Measurements from ENCODE around the gene HIPK2. TPM values are rescaled to one million over a fixed set of nuclear protein-coding genes. Genes with fewer than 3 reads are reported as not detected.

The HIPK2 gene
- total and polyA plus RNA-seq, 2 donors (not counting 3 experiments of a cell fraction or from before 2014, with no cell fraction given), result 9.0 to 43.8 TPM

- Histone ChIP-seq H3K36me3 (ENCODE audit: control insufficient read depth in 2 of 2, extremely low read depth in 1 of 2, insufficient read depth in 2 of 2, low read length in 2 of 2) (peaks cover 0 to 9% of the 10 kb centered on the region in 2 experiments), H2AFZ (ENCODE audit: low read depth, low read length) (no peak overlapping the region), H4K20me1 (replicated peaks; ENCODE audit: control insufficient read depth, extremely low read depth, insufficient read depth, low read length) (no peaks in the 10 kb centered on the region), H3K4me3 (replicated peaks in 1 of 3; ENCODE audit: insufficient read depth in 1 of 3, low read depth in 1 of 3, low read length in 3 of 3) (no peak overlapping the region), H3K4me1 (ENCODE audit: control insufficient read depth, extremely low read depth, insufficient read depth, low read length) (no peaks in the 10 kb centered on the region), H3K79me2 (ENCODE audit: control insufficient read depth, insufficient read depth, low read length) (no peaks in the 10 kb centered on the region), H3K27ac (ENCODE audit: insufficient read depth, low read depth, low read length) (no peak overlapping the region), H3K9me3 (replicated peaks; ENCODE audit: control insufficient read depth, insufficient read depth, low read length) (no peaks in the 10 kb centered on the region), H3K9ac (replicated peaks; ENCODE audit: extremely low read depth, insufficient read depth, low read length) (no peak overlapping the region), H3K27me3 (ENCODE audit: control insufficient read depth in 2 of 2, insufficient read depth in 2 of 2, low read length in 2 of 2) (no peaks in the 10 kb centered on the region), H3K9me1 (replicated peaks; ENCODE audit: control insufficient read depth, extremely low read depth, insufficient read depth, low read length) (no peaks in the 10 kb centered on the region), H3K4me2 (ENCODE audit: insufficient read depth, low read length) (no peak overlapping the region)
- DNase-seq (ENCODE audit: low read depth, low spot score) (no peak), FAIRE-seq (no peak)
- dilution Hi-C loops (cut with MboI; ENCODE audit: extremely low pct_ligation_motif_present, low sequenced_read_pairs), result no loop called here
- BruUV-seq (replicated peaks), result no TSS peak
- TF ChIP-seq GATA2 (IDR thresholded peaks at IDR 0.05; ENCODE audit: insufficient read depth, insufficient read length, low read depth, low read length) (no peak), FOS (IDR thresholded peaks at IDR 0.05; ENCODE audit: borderline replicate concordance, insufficient read depth, low read length) (no peak), MYC (IDR thresholded peaks at IDR 0.05; ENCODE audit: low read depth, low read length) (no peak), EZH2 (IDR thresholded peaks at IDR 0.05; ENCODE audit: borderline replicate concordance, low read depth, low read length, severe bottlenecking) (no peak), JUN (IDR thresholded peaks at IDR 0.05; ENCODE audit: borderline replicate concordance, insufficient read depth, insufficient read length, low read depth) (no peak), MAX (IDR thresholded peaks at IDR 0.05; ENCODE audit: insufficient read depth, insufficient read length) (no peak), POLR2AphosphoS5 (IDR thresholded peaks at IDR 0.05; ENCODE audit: insufficient read depth, low read depth, low read length) (no peak), CTCF (IDR thresholded peaks at IDR 0.05; ENCODE audit: extremely low read depth in 1 of 2, insufficient read depth in 1 of 2, low read depth in 1 of 2, low read length in 2 of 2) (no peak), POLR2A (IDR thresholded peaks at IDR 0.05; ENCODE audit: low read depth, low read length) (no peak)
- POLR2A ChIA-PET, result no interaction called here
- intact Hi-C loops (cut with micrococcal nuclease), result no loop called here
- CTCF ChIA-PET, result interaction anchor here (0.8 kb wide), 1 partner anchor 30 kb away, joined by 3 read pairs; no protein-coding TSS in a partner anchor
Observed at GRCh38 chr7:139572704-139573385, 205.0 kb downstream of the HIPK2 start.

Measured in endothelial cell of umbilical vein (primary cell).